Stomach (tissue), 9 donors: ENCODE measurements around the gene APOLD1. TPM values are rescaled to one million over a fixed set of nuclear protein-coding genes. Genes with fewer than 3 reads are reported as not detected.
A peak's percentile ranks its signal among the peaks of the same experiment; 100 is the strongest.

ENCODE experiments used
- DNase-seq, 2 donors: peaks; one replicate each; pipeline versions ENCODE4 v3.0.0 to v3.0.0-alpha.2; 2013 to 2019
- H3K27ac ChIP-seq, 5 donors: fragments of 200-600 bp in 4 of 5; sonication (generic) in 4 of 5; one replicate each; pipeline ENCODE4 v1.5.1; 2013 to 2019; ENCODE audit warnings: mild to moderate bottlenecking in 1 of 5, moderate library complexity in 1 of 5
- H3K27me3 ChIP-seq, 3 donors: fragments of 200-600 bp; sonication (generic); one replicate each; pipeline ENCODE4 v1.5.1; 2017 to 2019; ENCODE audit warnings: mixed run types in 1 of 3
- H3K36me3 ChIP-seq, 4 donors: fragments of 200-600 bp; sonication (generic); 1 replicate in 3 of 4; 2 replicates in 1 of 4; pipeline ENCODE4 v1.5.1; 2016 to 2019
- H3K4me1 ChIP-seq, 4 donors: fragments of 200-600 bp; sonication (generic); one replicate each; pipeline ENCODE4 v1.5.1; 2016 to 2019
- H3K4me3 ChIP-seq, 4 donors: fragments of 200-600 bp; sonication (generic) in 3 of 4; one replicate each; pipeline ENCODE4 v1.5.1; 2016 to 2019; ENCODE audit warnings: mild to moderate bottlenecking in 1 of 4
- H3K9me3 ChIP-seq, 4 donors: fragments of 200-600 bp; sonication (generic); one replicate each; pipeline ENCODE4 v1.5.1; 2016 to 2019
- CTCF ChIP-seq, 7 experiments: fragments of 450-650 bp in 4 of 7; fragments of 200-600 bp in 3 of 7; sonication (generic) in 3 of 7; IDR thresholded peaks; one replicate each; pipeline ENCODE4 v1.5.1; 2016 to 2019; ENCODE audit warnings: antibody characterized with exemption in 7 of 7, control low read depth in 2 of 7, mild to moderate bottlenecking in 1 of 7
- EP300 ChIP-seq: sonication (generic); formaldehyde crosslinking; IDR thresholded peaks from one replicate; pipeline ENCODE4 v1.6.1; 2017; ENCODE audit warnings: antibody characterized with exemption
- POLR2A ChIP-seq, 4 donors: fragments of 450-650 bp; IDR thresholded peaks; one replicate each; pipeline ENCODE4 v1.6.1; 2016; ENCODE audit warnings: antibody characterized with exemption in 4 of 4, control low read depth in 2 of 4, mild to moderate bottlenecking in 1 of 4, moderate library complexity in 1 of 4
- POLR2AphosphoS5 ChIP-seq, 3 donors: sonication (generic); formaldehyde crosslinking; IDR thresholded peaks; one replicate each; pipeline ENCODE4 v1.6.1; 2016; ENCODE audit warnings: antibody characterized with exemption in 3 of 3
- WGBS, 5 donors: extraction: QIAGEN DNeasy Blood & Tissue Kit in 3 of 5; methylation state at CpG; one replicate each; pipeline versions ENCODE4 v1.1.5 to v1.1.7; 2013 to 2018; 5-methylcytosine and 5-hydroxymethylcytosine counted together
- intact Hi-C: fragments of 100-400 bp; cut with DNase I; formaldehyde crosslinking; loops from one replicate; pipeline ENCODE4 v1.15.1; 2023; ENCODE audit warnings: low total_unique reads
- polyA plus RNA-seq, 3 donors: library from polyadenylated mRNA; stranded (reverse); fragments of 200-250 nt; gene quantifications; one replicate each; pipeline ENCODE4 v1.2.3, GENCODE V29; 2013
- total RNA-seq, 5 donors: library from RNA; depleted of rRNA; stranded (reverse); fragments of >200 nt; gene quantifications; one replicate each; pipeline versions ENCODE4 v1.1.0 to v1.2.3, GENCODE V29; 2014 to 2016
- donor health status: healthy with polysubstance abuse.
- donor health status: Bipolar disorder and iron deficiency.
- donor health status: healthy.

The APOLD1 gene
- total and polyA plus RNA-seq, 8 donors = 0.29 to 119 (median 7.7) TPM

- Histone ChIP-seq H3K36me3 (peaks cover 0 to 11% (median 5%) of the 10 kb centered on the region in 4 donors), H3K4me3 (no peak overlapping the region), H3K4me1 (peaks cover 15 to 74% (median 34%) of the 10 kb centered on the region in 4 donors), H3K27me3 (no peaks in the 10 kb centered on the region), H3K27ac (no peak overlapping the region), H3K9me3 (no peaks in the 10 kb centered on the region)
- 72 to 92% (median 87%) methylated on average over 3 of the region's 3 CpGs for WGBS, 5 donors
- no peak for DNase-seq
- intact Hi-C loops = no loop called here
- TF ChIP-seq POLR2AphosphoS5 (IDR thresholded peaks at IDR 0.05) (no peak), CTCF (IDR thresholded peaks at IDR 0.05) (no peak), POLR2A (IDR thresholded peaks at IDR 0.05) (no peak), EP300 (no peak)
These were observed 25.9 kb downstream of the APOLD1 start for GRCh38 chr12:12811343-12811742.

GRCh38 chr12:12812174-12812573 is 26.7 kb downstream of the APOLD1 start:
- Histone ChIP-seq H3K27me3 (no peaks in the 10 kb centered on the region), H3K36me3 (peaks cover 0 to 11% (median 5%) of the 10 kb centered on the region in 4 donors), H3K27ac (no peak overlapping the region), H3K9me3 (no peaks in the 10 kb centered on the region), H3K4me1 (peaks cover 15 to 79% (median 37%) of the 10 kb centered on the region in 4 donors), H3K4me3 (no peak overlapping the region)
- TF ChIP-seq POLR2AphosphoS5 (IDR thresholded peaks at IDR 0.05) (no peak), POLR2A (IDR thresholded peaks at IDR 0.05) (no peak), EP300 (no peak), CTCF (IDR thresholded peaks at IDR 0.05) (no peak)
- intact Hi-C loops = no loop called here
- no peak for DNase-seq
- WGBS, 5 donors = 95 to 97% (median 96%) methylated on average over 5 of the region's 5 CpGs

GRCh38 chr12:12812618-12813119 is 27.2 kb downstream of the APOLD1 start:
- 68 to 77% (median 72%) methylated on average over 14 of the region's 14 CpGs for WGBS, 5 donors
- H3K9me3 ChIP-seq = no peaks in the 10 kb centered on the region
- TF ChIP-seq POLR2AphosphoS5 (IDR thresholded peaks at IDR 0.05) = no peak
- TF ChIP-seq CTCF (IDR thresholded peaks at IDR 0.05) = no peak
- TF ChIP-seq EP300 = no peak
- no peak for TF ChIP-seq POLR2A (IDR thresholded peaks at IDR 0.05)
- no peak for DNase-seq
- H3K27me3 ChIP-seq = no peaks in the 10 kb centered on the region
- peak overlapping the region in 4 of 5 donors; percentile 72 to 86 (median 82) for H3K27ac ChIP-seq
- H3K4me1 ChIP-seq = peaks cover 15 to 79% (median 38%) of the 10 kb centered on the region in 4 donors
- H3K4me3 ChIP-seq = peak overlapping the region in 2 of 4 donors; percentile 79 to 86
- peaks cover 0 to 15% (median 7%) of the 10 kb centered on the region in 4 donors for H3K36me3 ChIP-seq
- intact Hi-C loops = no loop called here

- intact Hi-C loops = no loop called here
- peak; percentile 98 for DNase-seq
- no peaks in the 10 kb centered on the region for H3K27me3 ChIP-seq
- peaks cover 15 to 77% (median 38%) of the 10 kb centered on the region in 4 donors for H3K4me1 ChIP-seq
- H3K9me3 ChIP-seq = no peaks in the 10 kb centered on the region
- WGBS, 5 donors = 1 to 3% (median 2%) methylated on average over 25 to 35 of the region's 35 CpGs
- H3K4me3 ChIP-seq = peak within 1 kb of the TSS; percentile 70 to 98 (median 82)
- peaks cover 0 to 18% (median 12%) of the 10 kb centered on the region in 4 donors for H3K36me3 ChIP-seq
- H3K27ac ChIP-seq = peak within 1 kb of the TSS; percentile 34 to 86 (median 79)
- TF ChIP-seq EP300 = no peak
- peak; percentile 70 to 96 (median 74) for TF ChIP-seq POLR2AphosphoS5 (IDR thresholded peaks at IDR 0.05)
- no peak for TF ChIP-seq POLR2A (IDR thresholded peaks at IDR 0.05)
- TF ChIP-seq CTCF (IDR thresholded peaks at IDR 0.05) = peak in 5 of 7 experiments; percentile 93 to 99 (median 98)
These were observed 28.0 kb downstream of the APOLD1 start, which contains the start of gene DDX47 for GRCh38 chr12:12813120-12814101. Gene DDX47 (plus strand): TSS chr12:12813346. CDS start chr12:12813368, 22 bp downstream.
